NT2/D1 (cell line): ENCODE measurements around the gene NOVA1.

ENCODE experiments used
- SUZ12 ChIP-seq: IDR thresholded peaks from 2 replicates; pipeline ENCODE4 v1.6.1; 2011; ENCODE audit not compliant: insufficient read length, insufficient read depth; ENCODE audit errors: extremely low read depth
- YY1 ChIP-seq: IDR thresholded peaks from 2 replicates; pipeline ENCODE4 v1.6.1; 2011; ENCODE audit not compliant: insufficient read length, insufficient read depth
- ZNF274 ChIP-seq: IDR thresholded peaks from 2 replicates; pipeline ENCODE4 v1.6.1; 2011; ENCODE audit warnings: mild to moderate bottlenecking, low read depth, low read length

- TF ChIP-seq YY1, result no peak
- TF ChIP-seq ZNF274, result no peak
- TF ChIP-seq SUZ12, result no peak
Observed at GRCh38 chr14:26525085-26525484, 72.7 kb downstream of the NOVA1 start.
